Neural cell (in vitro differentiated cells): ENCODE results near the gene SPPL3.

ENCODE experiments used
- POLR2AphosphoS5 ChIP-seq: IDR thresholded peaks from 2 replicates; pipeline ENCODE4 v1.6.1; 2012
- TF ChIP-seq, protein P1 (sequence below): fragments of 450-650 bp; IDR thresholded peaks from 2 replicates; pipeline ENCODE4 v1.5.1; 2014; ENCODE audit warnings: antibody characterized with exemption, mild to moderate bottlenecking, moderate library complexity; ENCODE audit not compliant: poor library complexity, severe bottlenecking

DNA sequence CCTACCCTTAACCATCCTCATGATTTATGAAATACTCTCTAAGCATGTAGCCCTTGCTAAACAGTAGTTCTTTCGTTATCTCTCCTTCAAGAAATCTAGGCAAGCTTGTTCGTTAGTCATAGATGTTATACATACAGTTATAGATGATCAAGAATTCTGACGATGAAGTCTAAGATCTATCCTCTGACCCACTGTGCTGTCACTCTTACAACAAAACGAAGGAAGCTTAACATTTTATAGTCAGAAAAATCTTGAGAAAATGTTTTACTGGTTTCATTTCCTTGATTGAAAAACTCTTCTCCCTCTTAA is 68.9 kb downstream of the SPPL3 start:
- TF ChIP-seq, protein P1, sequence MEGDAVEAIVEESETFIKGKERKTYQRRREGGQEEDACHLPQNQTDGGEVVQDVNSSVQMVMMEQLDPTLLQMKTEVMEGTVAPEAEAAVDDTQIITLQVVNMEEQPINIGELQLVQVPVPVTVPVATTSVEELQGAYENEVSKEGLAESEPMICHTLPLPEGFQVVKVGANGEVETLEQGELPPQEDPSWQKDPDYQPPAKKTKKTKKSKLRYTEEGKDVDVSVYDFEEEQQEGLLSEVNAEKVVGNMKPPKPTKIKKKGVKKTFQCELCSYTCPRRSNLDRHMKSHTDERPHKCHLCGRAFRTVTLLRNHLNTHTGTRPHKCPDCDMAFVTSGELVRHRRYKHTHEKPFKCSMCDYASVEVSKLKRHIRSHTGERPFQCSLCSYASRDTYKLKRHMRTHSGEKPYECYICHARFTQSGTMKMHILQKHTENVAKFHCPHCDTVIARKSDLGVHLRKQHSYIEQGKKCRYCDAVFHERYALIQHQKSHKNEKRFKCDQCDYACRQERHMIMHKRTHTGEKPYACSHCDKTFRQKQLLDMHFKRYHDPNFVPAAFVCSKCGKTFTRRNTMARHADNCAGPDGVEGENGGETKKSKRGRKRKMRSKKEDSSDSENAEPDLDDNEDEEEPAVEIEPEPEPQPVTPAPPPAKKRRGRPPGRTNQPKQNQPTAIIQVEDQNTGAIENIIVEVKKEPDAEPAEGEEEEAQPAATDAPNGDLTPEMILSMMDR = no peak
- no peak for TF ChIP-seq POLR2AphosphoS5
